Measurements from ENCODE around the gene PPP1R11.
"Not testable (repeated sequence)": the region's sequence is repeated elsewhere in the genome, so short reads cannot be mapped to it uniquely, and the experiment has no call there.

The PPP1R11 gene, protein sequence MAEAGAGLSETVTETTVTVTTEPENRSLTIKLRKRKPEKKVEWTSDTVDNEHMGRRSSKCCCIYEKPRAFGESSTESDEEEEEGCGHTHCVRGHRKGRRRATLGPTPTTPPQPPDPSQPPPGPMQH

DNA sequence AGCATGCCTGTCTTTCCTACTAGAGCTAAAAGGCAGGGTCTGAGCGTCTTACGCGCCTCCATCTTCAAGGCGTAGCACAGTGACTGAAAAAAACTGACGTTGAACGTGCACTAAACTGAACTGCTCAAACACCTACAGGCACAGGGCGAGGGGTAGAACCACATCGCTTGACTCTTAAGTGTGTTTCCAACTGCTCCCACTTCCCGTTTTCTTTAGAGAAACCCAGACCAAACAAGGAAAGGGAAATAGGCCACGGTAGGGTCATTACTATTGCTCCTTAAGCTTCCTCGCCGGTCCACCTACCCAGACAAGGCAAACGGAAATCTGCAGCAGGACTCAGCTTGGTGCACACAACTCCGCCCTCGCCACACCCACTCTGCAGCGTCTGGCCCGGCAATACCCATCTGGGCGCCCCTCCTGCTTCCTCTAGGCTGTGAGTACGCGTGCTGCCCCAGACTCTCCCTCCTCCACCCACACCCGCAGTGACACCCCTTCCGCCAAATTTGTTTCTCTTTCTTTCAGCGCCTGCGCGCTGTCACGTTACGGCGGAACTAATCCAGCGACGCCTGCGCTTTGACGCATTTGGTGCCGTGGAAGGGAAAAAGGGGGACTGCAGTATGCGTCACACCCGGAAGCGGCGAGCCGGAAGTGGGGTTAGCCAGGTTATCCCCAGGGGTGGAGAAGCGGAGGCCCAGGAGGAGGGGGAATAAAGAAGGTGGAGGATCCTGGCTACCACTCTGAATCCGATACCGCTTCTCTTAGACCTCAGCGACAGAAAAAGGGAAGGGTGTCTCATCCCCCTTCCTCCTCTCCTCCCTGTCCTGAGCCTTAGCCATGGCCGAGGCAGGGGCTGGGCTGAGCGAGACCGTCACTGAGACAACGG is at the start of gene PPP1R11:
TSS of gene PPP1R11 (plus strand) at position 622 of the 883 bp plus-strand sequence. CDS start at position 835, 213 bp downstream.
- peak; percentile 98 for DNase-seq (ENCODE audit: low read depth, low spot score)

DNA sequence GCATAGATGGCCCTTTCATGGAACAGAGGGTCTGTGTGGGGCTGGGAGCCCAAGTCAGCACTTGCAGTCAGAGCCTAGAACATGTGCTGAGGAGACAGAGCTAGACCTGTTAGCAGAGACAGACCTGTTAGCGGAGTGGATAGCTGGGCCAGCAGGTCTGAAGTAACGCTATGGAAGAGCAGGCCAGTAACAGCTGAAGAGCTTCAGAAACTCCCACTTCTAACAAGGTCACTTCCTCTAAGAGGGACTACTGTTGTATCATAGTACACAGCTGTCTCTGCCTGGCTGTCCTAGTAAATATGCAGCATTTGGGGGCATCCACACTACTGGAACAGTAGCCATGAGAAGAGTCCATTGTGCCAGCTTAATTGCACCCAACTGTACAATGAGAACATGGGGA is 47.2 kb upstream of the PPP1R11 start:
- no peak for DNase-seq (ENCODE audit: low read depth, low spot score)

DNA sequence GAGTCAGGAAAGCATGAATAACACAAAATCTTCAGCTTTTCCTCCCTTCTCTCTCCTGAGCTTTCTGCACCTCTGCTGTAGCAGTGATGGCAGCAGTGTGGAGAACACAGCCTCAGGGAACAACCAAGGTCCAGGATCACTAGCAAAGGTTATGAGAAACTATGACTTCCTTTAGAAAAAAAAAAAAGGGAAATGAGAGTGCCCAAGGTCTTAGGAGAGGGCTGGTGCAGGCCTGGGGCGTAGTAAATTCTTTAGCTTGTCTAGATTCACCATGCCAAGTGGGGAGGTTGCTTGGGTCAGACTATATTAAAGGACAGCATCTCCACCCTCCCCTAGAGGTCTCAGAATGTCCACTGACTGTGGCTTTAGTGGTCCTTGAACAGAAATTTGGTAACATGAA is 46.4 kb upstream of the PPP1R11 start:
- DNase-seq (ENCODE audit: low read depth, low spot score): no peak

DNA sequence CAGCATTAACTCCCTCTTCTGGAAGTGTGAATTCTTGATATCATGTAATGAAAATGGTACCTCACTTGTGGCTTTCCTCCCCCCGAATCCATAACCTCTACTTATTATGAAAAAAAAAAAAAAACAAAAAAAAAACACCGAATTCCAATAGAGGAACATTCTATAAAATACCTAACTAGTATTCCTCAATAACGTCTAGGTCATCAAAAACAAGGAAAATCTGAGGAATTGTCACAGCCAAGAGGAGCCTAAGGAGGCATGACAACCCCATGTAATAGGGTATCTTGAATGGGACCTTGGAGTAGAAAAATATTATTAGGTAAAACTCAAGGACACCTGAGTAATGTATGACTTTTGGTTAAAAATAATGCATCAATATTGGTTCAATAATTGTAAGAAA is 44.8 kb upstream of the PPP1R11 start:
- no peak for DNase-seq (ENCODE audit: low read depth, low spot score)

DNA sequence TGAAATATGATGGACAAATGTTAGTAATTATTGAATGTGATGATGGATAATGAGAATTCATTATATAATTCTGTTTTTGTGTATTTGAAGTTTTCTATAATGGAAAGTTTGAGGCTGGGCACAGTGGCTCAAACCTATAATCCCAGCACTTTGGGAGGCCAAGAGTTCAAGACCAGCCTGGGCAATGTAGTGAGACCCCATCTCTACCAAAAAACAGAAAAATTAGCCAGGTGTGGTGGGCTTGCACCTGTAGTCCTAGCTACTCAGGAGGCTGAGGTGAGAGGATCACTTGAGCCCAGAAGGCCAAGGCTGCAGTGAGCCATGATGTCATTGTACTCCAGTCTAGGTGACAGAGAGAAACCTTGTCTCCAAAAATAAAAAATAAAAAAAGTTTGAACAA is 44.3 kb upstream of the PPP1R11 start:
- not testable (repeated sequence) for DNase-seq (ENCODE audit: low read depth, low spot score)

DNA sequence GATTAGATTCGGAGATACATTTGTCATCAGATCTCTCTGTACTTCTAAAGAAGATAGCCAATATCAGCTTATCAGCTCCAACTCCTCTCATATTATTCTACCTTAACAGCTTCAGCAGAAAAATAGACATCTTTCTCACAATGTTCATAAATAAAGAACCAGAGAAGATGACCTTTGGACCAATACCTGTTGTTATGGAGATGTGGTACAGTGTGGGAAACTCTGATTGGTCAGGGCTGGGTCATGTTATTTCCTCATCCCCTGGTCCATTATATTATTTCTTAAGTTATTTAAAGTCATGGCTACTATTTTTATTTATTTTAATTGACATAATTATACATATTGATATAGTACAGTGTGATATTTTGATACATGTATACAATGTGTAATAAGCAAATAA is 41.8 kb upstream of the PPP1R11 start:
- DNase-seq (ENCODE audit: low read depth, low spot score): no peak

DNA sequence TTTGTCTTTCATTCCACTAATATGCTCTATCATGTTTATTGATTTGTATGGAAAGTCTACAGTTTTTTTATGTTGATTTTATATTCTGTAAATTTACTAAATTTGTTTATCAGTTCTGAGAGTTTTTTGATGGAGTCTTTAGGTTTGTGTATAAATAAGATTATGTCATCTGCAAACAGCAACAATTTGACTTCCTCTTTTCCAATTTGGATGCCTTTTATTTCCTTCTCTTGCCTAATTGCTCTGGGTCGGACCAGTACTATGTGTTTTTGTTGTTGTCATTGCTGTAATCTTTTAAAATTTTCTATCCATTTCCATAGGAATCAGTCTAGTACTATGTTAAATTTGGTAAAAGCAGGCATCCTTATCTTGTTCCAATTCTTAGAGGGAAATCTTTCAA is 37.4 kb upstream of the PPP1R11 start:
- no peak for DNase-seq (ENCODE audit: low read depth, low spot score)

DNA sequence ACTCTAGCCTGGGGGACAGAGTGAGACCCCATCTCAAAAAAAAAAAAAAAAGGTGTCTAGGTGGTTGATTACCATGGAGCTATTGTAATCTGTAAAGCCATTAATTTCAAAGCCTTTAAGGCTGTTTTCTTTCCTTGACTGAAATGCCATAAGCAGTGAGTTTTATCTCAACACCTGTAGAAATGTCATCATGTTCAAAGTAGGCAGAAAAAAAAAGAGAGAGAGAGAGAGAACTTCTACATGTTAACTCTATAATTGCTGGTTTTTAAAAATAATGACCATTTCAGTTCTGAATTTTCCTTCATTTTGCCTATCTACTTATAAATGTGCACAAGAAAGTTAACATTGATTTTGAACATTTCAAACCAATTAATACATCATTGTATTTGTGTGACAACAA is 35.6 kb upstream of the PPP1R11 start:
- no peak for DNase-seq (ENCODE audit: low read depth, low spot score)

DNA sequence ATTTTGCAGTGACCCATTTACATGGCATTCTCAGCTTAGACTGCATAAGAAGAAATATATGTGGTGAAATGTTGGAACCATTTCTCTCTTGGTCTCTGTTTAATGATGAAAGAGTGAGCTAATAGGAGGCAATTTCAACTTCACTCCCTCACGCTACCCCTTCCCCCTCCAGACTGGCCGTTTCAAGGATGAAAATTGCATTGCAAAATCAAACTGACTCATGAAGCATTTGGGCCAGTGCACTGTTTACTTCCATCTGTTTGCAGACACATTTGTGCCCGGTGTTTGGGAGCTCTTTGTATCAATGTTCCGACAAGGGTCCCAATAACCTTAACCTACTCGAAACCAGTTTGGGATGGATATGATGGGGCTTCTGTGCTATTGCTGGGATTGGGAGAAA is 33.6 kb upstream of the PPP1R11 start:
- not testable (repeated sequence) for DNase-seq (ENCODE audit: low read depth, low spot score)

DNA sequence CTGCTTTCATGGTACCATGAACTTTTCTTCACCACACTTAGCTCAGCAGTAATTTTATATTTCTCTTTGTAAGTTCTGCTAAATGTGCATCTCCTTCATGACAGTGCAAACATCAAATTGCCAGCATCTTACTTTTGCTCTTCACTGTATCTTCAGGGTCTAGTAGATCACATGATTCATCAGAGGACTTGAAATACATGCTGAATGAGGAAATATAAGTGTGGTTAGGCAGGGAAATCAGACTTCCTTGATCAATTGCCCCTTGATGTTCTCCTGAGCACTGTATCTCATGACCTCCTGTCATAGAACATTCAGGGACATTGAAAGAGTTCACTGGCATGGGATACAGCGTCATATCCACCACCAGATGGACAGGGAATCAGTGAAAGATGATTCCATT is 31.2 kb upstream of the PPP1R11 start:
- no peak for DNase-seq (ENCODE audit: low read depth, low spot score)

DNA sequence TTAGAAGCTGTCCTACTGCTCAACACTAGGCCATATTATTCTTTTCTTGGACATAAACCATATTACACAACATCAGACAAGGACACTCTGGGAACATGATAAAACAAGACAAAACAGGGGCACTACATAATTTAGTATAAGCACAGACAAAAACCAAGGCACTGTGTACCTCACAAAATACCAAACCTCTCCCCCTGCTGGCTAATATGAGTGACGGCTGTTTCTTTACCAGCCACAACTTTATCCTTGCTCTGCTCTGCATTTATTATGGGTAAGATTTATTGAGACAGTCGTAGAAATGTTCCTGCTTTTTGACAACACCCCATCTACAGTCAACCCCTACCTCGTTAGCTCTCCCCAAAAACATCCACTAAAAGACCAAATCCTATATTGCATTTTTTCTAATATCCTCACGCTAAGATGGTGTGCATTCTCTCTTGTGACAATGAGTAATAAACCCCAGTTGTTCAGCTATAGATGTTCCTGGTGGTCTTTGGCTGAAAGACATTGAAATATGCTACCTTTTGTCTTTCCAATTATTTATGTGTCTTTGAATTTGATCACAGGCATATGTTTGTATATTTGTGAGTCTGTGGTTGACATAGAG is 29.7 kb upstream of the PPP1R11 start:
- DNase-seq (ENCODE audit: low read depth, low spot score): no peak

DNA sequence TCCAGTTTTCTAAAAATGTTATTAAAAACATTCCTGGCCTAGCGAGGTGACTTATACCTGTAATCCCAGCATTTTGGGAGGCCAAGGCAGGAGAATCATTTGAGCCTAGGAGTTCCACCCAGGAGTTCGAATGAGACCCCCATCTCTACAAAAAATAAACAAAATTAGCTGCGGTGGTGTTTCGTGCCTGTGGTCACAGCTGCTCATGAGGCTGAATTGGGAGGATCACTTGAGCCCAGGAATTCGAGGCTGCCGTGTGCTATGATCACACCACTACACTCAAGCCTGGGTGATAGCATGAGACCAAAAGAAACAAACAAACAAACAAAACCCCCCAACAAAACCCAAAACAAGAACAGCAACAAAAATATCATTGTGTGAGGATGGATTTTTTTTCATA is 25.8 kb upstream of the PPP1R11 start:
- DNase-seq (ENCODE audit: low read depth, low spot score): no peak

DNA sequence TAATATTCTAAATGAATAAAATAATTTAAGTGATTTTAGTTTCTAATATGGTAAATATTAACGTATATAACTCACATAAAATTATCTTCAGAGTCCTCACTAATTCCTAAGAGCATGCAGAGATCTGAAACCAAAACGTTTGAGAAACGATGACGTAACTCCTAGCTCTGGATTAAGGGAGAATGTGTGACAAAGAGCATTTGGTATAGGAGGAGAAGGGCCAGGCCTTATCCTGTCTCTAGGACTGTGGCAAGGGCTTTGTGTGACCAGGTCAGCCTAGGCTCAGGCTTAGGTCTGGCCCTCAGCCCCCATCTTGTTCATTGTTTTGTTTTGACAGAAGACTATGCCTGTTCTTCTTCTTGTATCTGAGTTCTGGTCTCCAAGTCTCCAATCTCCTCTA is 25.2 kb upstream of the PPP1R11 start:
- DNase-seq (ENCODE audit: low read depth, low spot score): no peak

DNA sequence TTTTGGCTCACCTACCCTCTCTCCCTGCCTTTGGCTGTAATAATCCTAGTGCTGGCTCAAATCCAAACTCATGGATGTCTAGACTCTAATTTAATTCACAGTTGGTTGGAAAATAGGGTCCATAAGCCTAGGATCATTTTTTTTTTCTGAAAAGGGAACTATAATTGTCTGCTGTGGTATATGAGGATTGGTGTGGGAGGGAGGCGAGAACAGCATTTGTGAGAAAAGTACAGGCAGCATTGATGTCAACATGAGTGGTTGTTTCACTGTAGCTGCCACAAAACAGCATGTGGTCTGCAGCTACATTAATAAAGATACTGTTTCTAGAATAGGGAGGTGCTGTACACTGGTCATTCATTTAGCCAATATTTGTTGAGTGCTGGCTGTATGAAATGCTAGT is 24.5 kb upstream of the PPP1R11 start:
- no peak for DNase-seq (ENCODE audit: low read depth, low spot score)

DNA sequence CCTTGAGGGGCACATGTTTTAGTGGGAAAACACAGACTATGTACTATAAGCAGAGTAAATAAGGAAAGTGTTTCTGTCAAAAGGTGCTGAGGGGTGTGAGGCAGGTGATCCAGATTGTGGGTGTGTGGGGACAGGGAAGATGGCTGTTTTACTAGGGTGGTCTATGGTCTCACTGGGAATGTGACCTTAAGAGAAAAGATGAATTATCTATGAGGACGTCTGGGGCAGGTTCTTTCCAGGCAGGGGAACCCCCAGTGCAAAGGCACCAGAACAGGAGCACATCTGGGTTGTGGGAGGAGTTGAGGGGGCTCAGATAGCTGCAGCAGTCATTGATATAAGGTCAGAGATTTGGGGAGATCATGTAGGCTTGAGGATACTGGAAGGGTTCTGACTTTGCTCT is 24.1 kb upstream of the PPP1R11 start:
- no peak for DNase-seq (ENCODE audit: low read depth, low spot score)

DNA sequence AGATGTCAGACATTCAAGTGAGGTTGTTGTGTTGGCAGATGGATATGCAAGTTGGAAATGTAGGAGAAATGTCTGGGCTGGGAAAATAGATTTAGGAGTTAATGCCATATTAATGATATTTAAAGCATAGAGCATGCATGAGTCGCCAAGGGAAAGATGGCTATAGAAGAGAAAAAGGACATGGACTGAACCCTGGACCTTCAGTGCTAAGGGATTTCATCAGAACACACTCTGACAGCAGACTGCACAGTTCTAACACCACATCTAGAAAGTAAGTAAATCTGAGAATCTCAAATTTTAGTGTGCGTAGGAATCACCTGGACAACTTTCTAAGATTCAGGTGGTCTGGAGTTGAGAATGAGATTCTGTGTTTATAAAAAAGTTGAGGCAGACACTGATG is 23.3 kb upstream of the PPP1R11 start:
- no peak for DNase-seq (ENCODE audit: low read depth, low spot score)

DNA sequence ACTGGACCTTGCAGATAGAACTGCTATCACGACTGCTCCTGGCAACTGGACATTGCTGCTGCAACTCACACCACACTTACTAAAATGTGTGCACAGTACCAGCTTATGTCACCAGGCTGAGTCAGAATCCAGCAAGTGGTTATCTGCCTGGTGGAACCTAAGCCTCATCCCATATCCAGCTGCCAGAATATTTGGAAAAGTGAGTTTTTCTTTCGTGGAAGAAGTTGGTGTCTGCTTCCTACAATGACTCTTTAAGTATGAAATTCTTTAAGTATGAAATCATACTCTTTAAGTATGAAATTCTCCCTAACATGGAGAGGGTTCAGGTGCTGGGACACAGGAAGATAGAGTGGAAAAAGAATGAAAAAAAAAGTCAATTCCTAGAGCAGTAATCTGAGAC is 22.4 kb upstream of the PPP1R11 start:
- no peak for DNase-seq (ENCODE audit: low read depth, low spot score)

DNA sequence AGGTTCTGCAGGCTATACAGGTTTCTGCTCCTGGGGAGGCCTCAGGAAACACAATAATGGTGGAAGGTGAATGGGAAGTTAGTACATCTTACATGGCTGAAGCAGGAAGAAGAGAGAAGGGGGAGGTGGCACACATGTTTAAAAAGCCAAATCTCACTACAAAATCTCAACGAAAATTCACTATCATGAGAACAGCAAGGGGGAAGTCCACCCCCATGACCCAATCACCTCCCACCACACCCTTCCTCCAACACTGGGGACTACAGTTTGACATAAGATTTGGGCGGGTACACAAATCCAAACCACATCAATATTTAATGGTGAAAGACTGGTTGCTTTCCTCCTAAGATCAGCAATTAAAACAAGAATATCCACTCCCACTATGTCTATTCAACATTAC is 19.8 kb upstream of the PPP1R11 start:
- DNase-seq (ENCODE audit: low read depth, low spot score): no peak

DNA sequence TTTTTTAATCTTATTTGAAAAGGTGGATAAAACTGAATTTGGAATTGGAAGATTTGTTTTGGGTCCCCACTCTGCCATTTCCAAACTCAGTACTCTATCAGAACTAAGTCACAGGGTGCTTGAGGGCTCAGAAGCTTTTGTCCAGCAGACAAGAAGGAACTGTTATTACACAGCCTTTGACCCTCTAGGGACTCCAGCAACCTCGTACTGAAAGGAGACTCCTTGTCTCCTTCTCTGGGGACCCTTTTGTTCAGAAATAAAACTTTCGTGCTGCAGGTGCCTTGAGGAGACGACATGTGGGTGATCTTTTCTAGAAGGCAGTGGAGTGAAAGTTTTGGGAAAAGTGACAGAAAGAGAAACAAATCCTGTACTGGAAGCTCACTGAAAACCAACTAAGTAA is 13.3 kb upstream of the PPP1R11 start:
- no peak for DNase-seq (ENCODE audit: low read depth, low spot score)

DNA sequence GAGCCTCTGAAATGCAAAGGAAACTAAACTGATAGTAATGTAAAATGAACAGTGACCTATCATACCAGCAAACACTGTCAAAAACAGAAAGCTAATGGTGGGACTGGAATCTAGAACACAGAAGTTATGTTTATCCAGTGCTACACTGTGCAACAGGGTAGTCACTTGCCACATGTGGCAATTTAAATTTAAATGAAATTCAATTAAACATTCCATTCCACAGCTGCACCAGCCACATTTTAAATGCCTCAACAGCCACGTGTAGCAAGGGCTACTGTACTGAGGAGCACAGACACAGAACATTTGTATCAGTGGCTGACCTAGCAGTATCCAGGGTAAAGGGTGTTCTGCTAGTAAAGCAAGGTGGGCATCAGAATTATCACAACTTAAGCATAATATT is 11.5 kb upstream of the PPP1R11 start:
- DNase-seq (ENCODE audit: low read depth, low spot score): no peak

DNA sequence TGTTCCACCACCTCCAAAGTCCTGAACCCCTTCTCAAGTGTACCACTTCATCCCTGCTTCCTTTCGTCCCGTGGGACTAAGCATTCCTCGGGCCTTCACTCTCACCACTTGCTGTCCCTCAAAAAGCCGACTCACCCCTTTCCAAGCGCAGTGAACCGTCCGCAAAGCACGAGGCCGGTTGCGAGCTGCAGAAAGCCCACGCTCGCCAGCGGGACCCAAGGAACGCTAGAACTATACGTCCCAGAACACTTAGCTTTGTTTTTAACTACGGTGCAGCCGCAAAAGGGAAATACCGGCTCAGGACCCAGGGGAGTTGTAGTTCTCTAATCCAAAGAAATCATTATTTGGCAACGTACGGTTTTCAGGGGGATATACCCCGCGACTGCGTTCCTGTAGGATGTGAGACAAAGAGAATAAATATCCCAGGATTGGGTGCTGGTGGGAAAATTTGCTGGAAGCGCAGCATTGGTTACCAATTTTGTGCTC is 6.3 kb upstream of the PPP1R11 start:
- no peak for DNase-seq (ENCODE audit: low read depth, low spot score)

DNA sequence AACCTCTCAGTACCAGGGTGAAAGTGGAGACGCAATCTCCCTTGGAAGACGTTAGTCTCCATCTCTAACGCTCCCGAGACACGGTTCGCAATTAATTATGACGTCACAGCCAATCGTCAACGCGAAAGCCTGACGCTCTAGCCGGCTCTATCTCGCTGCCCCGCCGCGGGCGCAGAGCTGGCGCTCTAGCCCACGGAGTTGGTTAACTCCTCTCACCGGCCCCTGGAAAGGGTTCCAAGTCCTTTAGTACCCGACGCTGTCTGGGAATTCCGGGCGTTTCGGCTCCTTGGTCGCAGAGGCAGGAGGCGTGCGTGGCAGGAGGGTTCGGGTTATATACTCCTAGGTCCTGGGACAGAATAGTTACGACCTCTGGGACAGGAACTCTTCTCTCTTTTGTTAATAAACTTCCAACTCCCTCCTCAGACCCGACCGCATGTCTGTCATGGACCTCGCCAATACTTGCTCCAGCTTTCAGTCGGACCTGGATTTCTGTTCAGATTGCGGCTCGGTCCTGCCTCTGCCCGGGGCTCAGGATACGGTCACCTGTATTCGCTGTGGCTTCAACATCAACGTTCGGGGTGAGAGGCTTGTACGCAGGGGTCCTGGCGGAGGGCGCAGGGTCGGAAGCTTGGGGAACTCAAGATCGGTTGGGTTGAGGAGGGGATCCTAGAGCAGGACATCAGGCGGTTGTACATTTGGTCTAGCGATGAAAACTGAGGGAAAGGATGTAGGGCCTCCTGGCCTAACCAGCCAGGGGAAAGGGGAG is 5.7 kb upstream of the PPP1R11 start, which contains the start of gene POLR1H:
TSS of gene POLR1H (plus strand) at position 174 of the 766 bp plus-strand sequence. CDS start at position 434, 260 bp downstream.
- peak; percentile 80 for DNase-seq (ENCODE audit: low read depth, low spot score)

All from smooth muscle cell of the brain vasculature (primary cell).